ENCODE results near the gene MLLT6. TPM values are rescaled to one million over a fixed set of nuclear protein-coding genes. Genes with fewer than 3 reads are reported as not detected.

MLLT6 gene
- total RNA-seq, 1 donor from 2014 or later: 7.4 TPM

DNA sequence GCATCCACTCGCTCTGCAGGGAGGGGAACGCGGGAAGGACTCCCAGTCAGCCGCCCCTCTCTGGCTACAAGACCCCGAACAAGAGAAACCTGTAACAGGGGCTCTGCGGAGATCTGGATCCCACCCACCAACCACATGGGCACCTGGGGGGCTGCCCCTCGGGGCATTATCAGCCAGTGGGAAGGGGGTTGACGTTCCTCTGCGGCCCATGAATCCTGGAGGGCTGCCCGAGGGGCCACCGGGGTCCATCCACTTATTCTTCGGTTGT is 44.9 kb downstream of the MLLT6 start:
- Histone ChIP-seq H3K9ac (no peak overlapping the region), H3K79me2 (ENCODE audit: low read depth) (peaks cover 73% of the 10 kb centered on the region), H3F3A (ENCODE audit: low read depth) (peaks cover 39% of the 10 kb centered on the region), H3K4me1 (peaks cover 20% of the 10 kb centered on the region), H2AFZ (replicated peaks) (peak overlapping the region; percentile 20), H3K4me2 (peak overlapping the region; percentile 99), H3K36me3 (no peaks in the 10 kb centered on the region), H3K27me3 (no peaks in the 10 kb centered on the region), H3K27ac (peak overlapping the region; percentile 51), H3K4me3 (peak overlapping the region; percentile 92), H4K20me1 (ENCODE audit: low read depth) (peaks cover 30% of the 10 kb centered on the region), H3K9me3 (ENCODE audit: low read depth) (no peaks in the 10 kb centered on the region)
- peaks cover 8% of the 10 kb centered on the region for H3K36me3 Mint-ChIP-seq
- no peak for DNase-seq (ENCODE audit: low spot score)
- peaks cover 23% of the 10 kb centered on the region for H3K27me3 Mint-ChIP-seq (ENCODE audit: insufficient read depth, low read depth)
- H3K4me1 Mint-ChIP-seq: peaks cover 47% of the 10 kb centered on the region
- no peak for TF ChIP-seq EZH2phosphoT487 (IDR thresholded peaks at IDR 0.05)
- TF ChIP-seq, protein P1, sequence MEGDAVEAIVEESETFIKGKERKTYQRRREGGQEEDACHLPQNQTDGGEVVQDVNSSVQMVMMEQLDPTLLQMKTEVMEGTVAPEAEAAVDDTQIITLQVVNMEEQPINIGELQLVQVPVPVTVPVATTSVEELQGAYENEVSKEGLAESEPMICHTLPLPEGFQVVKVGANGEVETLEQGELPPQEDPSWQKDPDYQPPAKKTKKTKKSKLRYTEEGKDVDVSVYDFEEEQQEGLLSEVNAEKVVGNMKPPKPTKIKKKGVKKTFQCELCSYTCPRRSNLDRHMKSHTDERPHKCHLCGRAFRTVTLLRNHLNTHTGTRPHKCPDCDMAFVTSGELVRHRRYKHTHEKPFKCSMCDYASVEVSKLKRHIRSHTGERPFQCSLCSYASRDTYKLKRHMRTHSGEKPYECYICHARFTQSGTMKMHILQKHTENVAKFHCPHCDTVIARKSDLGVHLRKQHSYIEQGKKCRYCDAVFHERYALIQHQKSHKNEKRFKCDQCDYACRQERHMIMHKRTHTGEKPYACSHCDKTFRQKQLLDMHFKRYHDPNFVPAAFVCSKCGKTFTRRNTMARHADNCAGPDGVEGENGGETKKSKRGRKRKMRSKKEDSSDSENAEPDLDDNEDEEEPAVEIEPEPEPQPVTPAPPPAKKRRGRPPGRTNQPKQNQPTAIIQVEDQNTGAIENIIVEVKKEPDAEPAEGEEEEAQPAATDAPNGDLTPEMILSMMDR (IDR thresholded peaks at IDR 0.05): no peak
- TF ChIP-seq EZH2 (IDR thresholded peaks at IDR 0.05): no peak
- H3K9me3 Mint-ChIP-seq: peaks cover 3% of the 10 kb centered on the region
- H3K4me3 Mint-ChIP-seq: peak overlapping the region; percentile 99
- no peak overlapping the region for H3K27ac Mint-ChIP-seq

DNA sequence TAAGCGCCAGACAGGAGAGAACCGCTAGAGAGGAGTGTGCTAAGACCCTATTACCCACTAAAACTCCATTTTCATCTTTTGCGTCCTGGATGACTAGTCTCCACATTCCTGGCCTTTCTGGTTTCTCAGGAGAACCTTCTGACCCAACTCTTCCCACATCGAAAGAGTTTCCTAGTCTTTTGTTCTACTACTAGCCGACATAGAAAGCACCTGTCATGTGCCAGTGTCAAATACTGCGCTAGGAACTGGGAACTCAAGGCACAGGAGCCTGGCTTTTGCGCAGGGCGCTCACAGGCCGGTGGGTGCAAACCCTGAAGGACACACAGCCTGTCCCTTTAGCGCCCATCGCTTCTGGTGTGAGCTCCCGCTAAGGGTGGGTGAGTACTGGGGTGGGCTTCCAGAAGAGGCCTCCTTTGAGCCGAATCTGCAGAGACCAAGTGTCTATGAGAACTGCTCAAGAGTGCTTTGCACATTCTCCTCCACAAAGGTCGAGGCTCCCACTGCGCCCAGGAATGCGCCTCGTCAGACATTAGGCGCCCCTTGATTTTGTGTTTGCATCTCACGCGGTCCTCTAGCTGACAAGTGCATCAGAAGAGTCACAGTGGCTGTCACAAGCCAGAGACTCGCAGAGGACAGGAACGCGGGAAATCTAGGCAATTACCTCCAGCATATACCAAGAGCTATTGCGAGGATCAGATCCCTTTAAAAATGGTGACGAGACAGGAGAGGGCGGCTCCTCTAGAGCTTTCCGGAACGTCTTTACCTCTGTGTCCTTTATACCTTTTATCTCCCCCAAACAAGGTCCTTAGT is 45.4 kb downstream of the MLLT6 start:
- TF ChIP-seq, protein P1 (IDR thresholded peaks at IDR 0.05): no peak
- TF ChIP-seq EZH2phosphoT487 (IDR thresholded peaks at IDR 0.05) (no peak), EZH2 (IDR thresholded peaks at IDR 0.05) (no peak)
- H4K20me1 ChIP-seq (ENCODE audit: low read depth): peaks cover 24% of the 10 kb centered on the region
- no peak overlapping the region for H3K27ac ChIP-seq
- peaks cover 20% of the 10 kb centered on the region for H3K4me1 ChIP-seq
- Mint-ChIP-seq H3K4me1 (peaks cover 42% of the 10 kb centered on the region), H3K27ac (peak overlapping the region; percentile 3), H3K4me3 (peak overlapping the region; percentile 99), H3K27me3 (ENCODE audit: insufficient read depth, low read depth) (peaks cover 23% of the 10 kb centered on the region), H3K36me3 (peaks cover 8% of the 10 kb centered on the region), H3K9me3 (peaks cover 3% of the 10 kb centered on the region)
- H3K4me3 ChIP-seq: peak overlapping the region; percentile 92
- peaks cover 38% of the 10 kb centered on the region for H3F3A ChIP-seq (ENCODE audit: low read depth)
- peak; percentile 75 for DNase-seq (ENCODE audit: low spot score)
- H3K4me2 ChIP-seq: peak overlapping the region; percentile 99
- peaks cover 69% of the 10 kb centered on the region for H3K79me2 ChIP-seq (ENCODE audit: low read depth)
- H3K9me3 ChIP-seq (ENCODE audit: low read depth): no peaks in the 10 kb centered on the region
- H3K36me3 ChIP-seq: no peaks in the 10 kb centered on the region
- peak overlapping the region; percentile 53 for H2AFZ ChIP-seq (replicated peaks)
- no peaks in the 10 kb centered on the region for H3K27me3 ChIP-seq
- H3K9ac ChIP-seq: no peak overlapping the region

DNA sequence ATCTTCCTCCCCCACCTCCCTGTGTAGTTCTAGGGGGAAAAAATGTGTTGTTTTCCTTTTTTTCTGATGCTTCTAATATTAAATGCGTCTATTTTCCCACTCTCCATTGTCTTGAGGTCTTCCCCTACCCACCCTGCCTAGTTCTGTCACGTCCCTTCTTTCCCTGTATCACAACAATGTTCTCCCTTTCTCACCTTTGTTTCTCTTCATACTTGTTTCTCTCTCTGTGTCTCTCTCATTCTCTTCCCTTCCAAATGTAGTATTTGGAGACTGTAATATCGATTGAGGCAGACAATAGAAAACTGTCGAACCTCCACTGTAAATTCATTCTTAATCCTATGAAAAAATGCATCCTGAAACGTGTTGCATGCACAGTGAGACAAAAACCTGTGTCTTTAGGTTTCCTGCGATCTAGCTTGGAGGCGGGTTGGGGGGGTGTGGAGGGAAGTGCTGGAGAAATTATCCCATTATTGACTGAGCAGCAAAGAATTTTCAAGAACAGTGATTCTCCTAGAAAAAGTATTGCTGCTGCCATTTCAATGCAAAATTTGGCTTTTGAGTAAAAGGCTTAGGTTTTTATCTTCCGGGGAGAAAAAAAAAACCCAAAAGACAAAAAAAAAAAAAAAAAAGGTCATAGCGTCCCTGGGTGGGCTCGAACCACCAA is 46.2 kb downstream of the MLLT6 start:
- Histone ChIP-seq H3K4me3 (peak overlapping the region; percentile 92), H3K27me3 (no peaks in the 10 kb centered on the region), H3K36me3 (no peaks in the 10 kb centered on the region), H3K4me2 (peak overlapping the region; percentile 99), H3K79me2 (ENCODE audit: low read depth) (peaks cover 61% of the 10 kb centered on the region), H3K9ac (no peak overlapping the region), H3K9me3 (ENCODE audit: low read depth) (no peaks in the 10 kb centered on the region), H3K27ac (no peak overlapping the region), H4K20me1 (ENCODE audit: low read depth) (peaks cover 17% of the 10 kb centered on the region), H2AFZ (replicated peaks) (peak overlapping the region; percentile 53), H3K4me1 (peaks cover 20% of the 10 kb centered on the region), H3F3A (ENCODE audit: low read depth) (peaks cover 38% of the 10 kb centered on the region)
- peaks cover 23% of the 10 kb centered on the region for H3K27me3 Mint-ChIP-seq (ENCODE audit: insufficient read depth, low read depth)
- H3K4me3 Mint-ChIP-seq: peak overlapping the region; percentile 99
- peaks cover 8% of the 10 kb centered on the region for H3K36me3 Mint-ChIP-seq
- peak; percentile 53 for DNase-seq (ENCODE audit: low spot score)
- peaks cover 3% of the 10 kb centered on the region for H3K9me3 Mint-ChIP-seq
- no peak for TF ChIP-seq EZH2 (IDR thresholded peaks at IDR 0.05)
- TF ChIP-seq EZH2phosphoT487 (IDR thresholded peaks at IDR 0.05): no peak
- TF ChIP-seq, protein P1 (IDR thresholded peaks at IDR 0.05): no peak
- H3K27ac Mint-ChIP-seq: peak overlapping the region; percentile 98
- H3K4me1 Mint-ChIP-seq: peaks cover 34% of the 10 kb centered on the region
